ENCODE data around the gene PPP2R5C. TPM values are rescaled to one million over a fixed set of nuclear protein-coding genes. Genes with fewer than 3 reads are reported as not detected.

PPP2R5C gene
- total RNA-seq, 1 experiment from 2014 or later, result 301 TPM

- Histone ChIP-seq H3K79me2 (ENCODE audit: low read length) (no peaks in the 10 kb centered on the region), H3K9me2 (replicated peaks; ENCODE audit: insufficient read depth, low read length) (no peaks in the 10 kb centered on the region), H4K20me1 (ENCODE audit: insufficient read depth, low read depth, low read length) (no peaks in the 10 kb centered on the region), H3K27me3 (ENCODE audit: low read length) (no peaks in the 10 kb centered on the region), H3K4me2 (ENCODE audit: low read depth, low read length, poor library complexity, severe bottlenecking) (no peak overlapping the region), H3K27ac (ENCODE audit: low read length) (no peak overlapping the region), H3K36me3 (ENCODE audit: insufficient read depth, low read length) (peaks cover 56% of the 10 kb centered on the region; the same call in 1 of the 2 replicates), H2AFZ (ENCODE audit: low read length) (no peak overlapping the region), H3K4me1 (ENCODE audit: low read length) (no peaks in the 10 kb centered on the region), H3K9ac (ENCODE audit: low read length) (no peak overlapping the region), H3K4me3 (ENCODE audit: low read length) (no peak overlapping the region), H3K9me3 (ENCODE audit: low read length) (no peaks in the 10 kb centered on the region)
- no peak for DNase-seq
Measured at GRCh38 chr14:101905614-101906013, 144.1 kb downstream of the PPP2R5C start.

DNA sequence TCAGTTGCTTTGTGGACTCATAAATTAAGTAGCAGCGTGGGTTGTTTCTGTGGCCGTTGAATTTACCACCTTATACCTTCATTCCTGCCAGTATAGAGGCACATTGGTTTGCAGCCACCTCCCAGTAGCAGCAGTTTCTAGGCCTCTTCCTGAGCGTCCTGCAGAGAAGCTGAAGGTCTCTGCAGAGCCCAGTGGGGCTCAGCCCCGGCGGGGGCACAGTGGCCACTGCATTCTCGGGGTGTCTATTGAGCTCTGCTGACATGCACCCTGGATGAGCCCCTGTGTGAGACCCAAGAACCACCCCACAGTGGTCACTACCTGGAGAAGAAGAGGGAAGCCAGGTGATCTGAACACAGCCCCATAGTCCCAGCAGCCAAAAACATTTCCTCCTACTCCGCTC lies 145.1 kb downstream of the PPP2R5C start:
- H3K79me2 ChIP-seq (ENCODE audit: low read length), result no peaks in the 10 kb centered on the region
- peaks cover 49% of the 10 kb centered on the region; the same call in 1 of the 2 replicates for H3K36me3 ChIP-seq (ENCODE audit: insufficient read depth, low read length)
- no peak for DNase-seq
- H3K4me2 ChIP-seq (ENCODE audit: low read depth, low read length, poor library complexity, severe bottlenecking), result no peak overlapping the region
- no peaks in the 10 kb centered on the region for H3K27me3 ChIP-seq (ENCODE audit: low read length)
- no peak overlapping the region for H3K4me3 ChIP-seq (ENCODE audit: low read length)
- no peaks in the 10 kb centered on the region for H3K4me1 ChIP-seq (ENCODE audit: low read length)
- no peaks in the 10 kb centered on the region for H3K9me2 ChIP-seq (replicated peaks; ENCODE audit: insufficient read depth, low read length)
- H3K27ac ChIP-seq (ENCODE audit: low read length), result no peak overlapping the region
- no peaks in the 10 kb centered on the region for H4K20me1 ChIP-seq (ENCODE audit: insufficient read depth, low read depth, low read length)
- no peaks in the 10 kb centered on the region for H3K9me3 ChIP-seq (ENCODE audit: low read length)
- no peak overlapping the region for H3K9ac ChIP-seq (ENCODE audit: low read length)
- no peak overlapping the region for H2AFZ ChIP-seq (ENCODE audit: low read length)

GRCh38 chr14:101907619-101908018 lies 146.1 kb downstream of the PPP2R5C start:
- H3K36me3 ChIP-seq (ENCODE audit: insufficient read depth, low read length), result peaks cover 41% of the 10 kb centered on the region; the same call in 1 of the 2 replicates
- H3K27me3 ChIP-seq (ENCODE audit: low read length), result no peaks in the 10 kb centered on the region
- no peaks in the 10 kb centered on the region for H3K4me1 ChIP-seq (ENCODE audit: low read length)
- H3K27ac ChIP-seq (ENCODE audit: low read length), result no peak overlapping the region
- H3K79me2 ChIP-seq (ENCODE audit: low read length), result no peaks in the 10 kb centered on the region
- no peaks in the 10 kb centered on the region for H4K20me1 ChIP-seq (ENCODE audit: insufficient read depth, low read depth, low read length)
- no peak overlapping the region for H3K4me2 ChIP-seq (ENCODE audit: low read depth, low read length, poor library complexity, severe bottlenecking)
- H3K9ac ChIP-seq (ENCODE audit: low read length), result no peak overlapping the region
- H3K9me3 ChIP-seq (ENCODE audit: low read length), result no peaks in the 10 kb centered on the region
- no peak overlapping the region for H3K4me3 ChIP-seq (ENCODE audit: low read length)
- H3K9me2 ChIP-seq (replicated peaks; ENCODE audit: insufficient read depth, low read length), result no peaks in the 10 kb centered on the region
- no peak overlapping the region for H2AFZ ChIP-seq (ENCODE audit: low read length)
- no peak for DNase-seq

GRCh38 chr14:101908795-101909194 lies 147.3 kb downstream of the PPP2R5C start:
- H3K9me2 ChIP-seq (replicated peaks; ENCODE audit: insufficient read depth, low read length), result no peaks in the 10 kb centered on the region
- H3K27me3 ChIP-seq (ENCODE audit: low read length), result no peaks in the 10 kb centered on the region
- DNase-seq, result no peak
- H3K4me1 ChIP-seq (ENCODE audit: low read length), result no peaks in the 10 kb centered on the region
- no peaks in the 10 kb centered on the region for H3K9me3 ChIP-seq (ENCODE audit: low read length)
- peaks cover 38% of the 10 kb centered on the region; the same call in 1 of the 2 replicates for H3K36me3 ChIP-seq (ENCODE audit: insufficient read depth, low read length)
- no peak overlapping the region for H3K27ac ChIP-seq (ENCODE audit: low read length)
- H2AFZ ChIP-seq (ENCODE audit: low read length), result no peak overlapping the region
- H3K9ac ChIP-seq (ENCODE audit: low read length), result no peak overlapping the region
- no peak overlapping the region for H3K4me3 ChIP-seq (ENCODE audit: low read length)
- no peaks in the 10 kb centered on the region for H3K79me2 ChIP-seq (ENCODE audit: low read length)
- no peak overlapping the region for H3K4me2 ChIP-seq (ENCODE audit: low read depth, low read length, poor library complexity, severe bottlenecking)
- no peaks in the 10 kb centered on the region for H4K20me1 ChIP-seq (ENCODE audit: insufficient read depth, low read depth, low read length)

- Histone ChIP-seq H3K79me2 (ENCODE audit: low read length) (no peaks in the 10 kb centered on the region), H3K4me1 (ENCODE audit: low read length) (0 out of 2 replicates have a peak, but pooled peaks cover 1% of the 10 kb centered on the region), H3K4me2 (ENCODE audit: low read depth, low read length, poor library complexity, severe bottlenecking) (no peak overlapping the region), H3K9me2 (replicated peaks; ENCODE audit: insufficient read depth, low read length) (no peaks in the 10 kb centered on the region), H3K9me3 (ENCODE audit: low read length) (no peaks in the 10 kb centered on the region), H3K4me3 (ENCODE audit: low read length) (no peak overlapping the region), H3K9ac (ENCODE audit: low read length) (no peak overlapping the region), H3K27ac (ENCODE audit: low read length) (no peak overlapping the region), H3K36me3 (ENCODE audit: insufficient read depth, low read length) (peaks cover 38% of the 10 kb centered on the region; the same call in 1 of the 2 replicates), H4K20me1 (ENCODE audit: insufficient read depth, low read depth, low read length) (no peaks in the 10 kb centered on the region), H2AFZ (ENCODE audit: low read length) (no peak overlapping the region), H3K27me3 (ENCODE audit: low read length) (no peaks in the 10 kb centered on the region)
- DNase-seq, result no peak
Measured at GRCh38 chr14:101909371-101910096, 148.0 kb downstream of the PPP2R5C start.

GRCh38 chr14:101912841-101913240 lies 151.3 kb downstream of the PPP2R5C start:
- Histone ChIP-seq H3K9ac (ENCODE audit: low read length) (no peak overlapping the region), H3K9me3 (ENCODE audit: low read length) (no peaks in the 10 kb centered on the region), H3K27me3 (ENCODE audit: low read length) (no peaks in the 10 kb centered on the region), H3K9me2 (replicated peaks; ENCODE audit: insufficient read depth, low read length) (no peaks in the 10 kb centered on the region), H3K4me3 (ENCODE audit: low read length) (no peak overlapping the region), H3K4me2 (ENCODE audit: low read depth, low read length, poor library complexity, severe bottlenecking) (no peak overlapping the region), H3K27ac (ENCODE audit: low read length) (no peak overlapping the region), H3K36me3 (ENCODE audit: insufficient read depth, low read length) (peaks cover 22% of the 10 kb centered on the region; the same call in 1 of the 2 replicates), H3K79me2 (ENCODE audit: low read length) (no peaks in the 10 kb centered on the region), H2AFZ (ENCODE audit: low read length) (no peak overlapping the region), H4K20me1 (ENCODE audit: insufficient read depth, low read depth, low read length) (no peaks in the 10 kb centered on the region), H3K4me1 (ENCODE audit: low read length) (peaks cover 32% of the 10 kb centered on the region)
- no peak for DNase-seq

- no peak overlapping the region for H3K4me3 ChIP-seq (ENCODE audit: low read length)
- no peak overlapping the region for H3K27ac ChIP-seq (ENCODE audit: low read length)
- H3K36me3 ChIP-seq (ENCODE audit: insufficient read depth, low read length), result peaks cover 17% of the 10 kb centered on the region; the same call in 1 of the 2 replicates
- DNase-seq, result no peak
- H4K20me1 ChIP-seq (ENCODE audit: insufficient read depth, low read depth, low read length), result no peaks in the 10 kb centered on the region
- no peak overlapping the region for H3K9ac ChIP-seq (ENCODE audit: low read length)
- peaks cover 41% of the 10 kb centered on the region for H3K4me1 ChIP-seq (ENCODE audit: low read length)
- H3K4me2 ChIP-seq (ENCODE audit: low read depth, low read length, poor library complexity, severe bottlenecking), result no peak overlapping the region
- H3K9me3 ChIP-seq (ENCODE audit: low read length), result no peaks in the 10 kb centered on the region
- H3K9me2 ChIP-seq (replicated peaks; ENCODE audit: insufficient read depth, low read length), result no peaks in the 10 kb centered on the region
- H3K79me2 ChIP-seq (ENCODE audit: low read length), result no peaks in the 10 kb centered on the region
- H2AFZ ChIP-seq (ENCODE audit: low read length), result no peak overlapping the region
- H3K27me3 ChIP-seq (ENCODE audit: low read length), result no peaks in the 10 kb centered on the region
Measured at GRCh38 chr14:101914083-101914482, 152.6 kb downstream of the PPP2R5C start.

GRCh38 chr14:101915871-101916815 lies 154.6 kb downstream of the PPP2R5C start:
- no peak overlapping the region for H2AFZ ChIP-seq (ENCODE audit: low read length)
- H3K79me2 ChIP-seq (ENCODE audit: low read length), result no peaks in the 10 kb centered on the region
- no peaks in the 10 kb centered on the region for H4K20me1 ChIP-seq (ENCODE audit: insufficient read depth, low read depth, low read length)
- H3K4me3 ChIP-seq (ENCODE audit: low read length), result no peak overlapping the region
- peak overlapping the region; percentile 78 for H3K4me2 ChIP-seq (ENCODE audit: low read depth, low read length, poor library complexity, severe bottlenecking)
- H3K9me2 ChIP-seq (replicated peaks; ENCODE audit: insufficient read depth, low read length), result no peaks in the 10 kb centered on the region
- no peaks in the 10 kb centered on the region for H3K27me3 ChIP-seq (ENCODE audit: low read length)
- H3K4me1 ChIP-seq (ENCODE audit: low read length), result peaks cover 41% of the 10 kb centered on the region
- peak overlapping the region; percentile 94 for H3K27ac ChIP-seq (ENCODE audit: low read length)
- H3K9me3 ChIP-seq (ENCODE audit: low read length), result no peaks in the 10 kb centered on the region
- H3K36me3 ChIP-seq (ENCODE audit: insufficient read depth, low read length), result peaks cover 12% of the 10 kb centered on the region; the same call in 1 of the 2 replicates
- DNase-seq, result no peak
- peak overlapping the region; percentile 65 for H3K9ac ChIP-seq (ENCODE audit: low read length)
